Measurements from ENCODE around the gene GPC6.

- no peak for TF ChIP-seq CTCF (IDR thresholded peaks at IDR 0.05; ENCODE audit: insufficient read depth, low read length)
- no peak for TF ChIP-seq POLR2AphosphoS5 (IDR thresholded peaks at IDR 0.05; ENCODE audit: low read depth)
- no peak for TF ChIP-seq GABPA (IDR thresholded peaks at IDR 0.05; ENCODE audit: low read depth)
- TF ChIP-seq REST (IDR thresholded peaks at IDR 0.05; ENCODE audit: insufficient replicate concordance, low read depth), result no peak
- no peak for TF ChIP-seq SPI1 (IDR thresholded peaks at IDR 0.05; ENCODE audit: borderline replicate concordance, low read depth)
Measured at GRCh38 chr13:93450191-93450621, 223.6 kb downstream of the GPC6 start.

All from HL-60 (cell line).